CD4-positive, CD25-positive, alpha-beta regulatory T cell (primary cell): ENCODE results near the gene KCNG2. TPM values are rescaled to one million over a fixed set of nuclear protein-coding genes. Genes with fewer than 3 reads are reported as not detected.

Experiments used
- ATAC-seq, 2 donors: fragments of 150-1000 bp; cut with Tn5 transposase; one replicate each; pipeline ENCODE4 v1.10.0; 2021; ENCODE audit warnings: low read depth in 2 of 2, moderate number of reproducible peaks in 2 of 2, moderate library complexity in 1 of 2
- DNase-seq, 3 donors: peaks; one replicate each; pipeline versions ENCODE4 v3.0.0 to v3.0.0-alpha.2; 2012 to 2022; ENCODE audit warnings: mixed read lengths in 1 of 3
- H3K27ac ChIP-seq: one replicate; pipeline ENCODE4 v1.7.0; 2013; ENCODE audit warnings: mild to moderate bottlenecking, low read length; ENCODE audit not compliant: insufficient read depth, poor library complexity, severe bottlenecking
- H3K27me3 ChIP-seq: one replicate; pipeline ENCODE4 v1.7.0; 2013; ENCODE audit warnings: low read length; ENCODE audit not compliant: control insufficient read depth, insufficient read depth
- H3K36me3 ChIP-seq: one replicate; pipeline ENCODE4 v1.7.0; 2013; ENCODE audit warnings: mild to moderate bottlenecking, low read length, moderate library complexity; ENCODE audit not compliant: control insufficient read depth, insufficient read depth
- H3K4me1 ChIP-seq: 2 replicates; pipeline ENCODE4 v1.7.0; 2013; ENCODE audit warnings: mild to moderate bottlenecking, low read length; ENCODE audit not compliant: insufficient read depth, control insufficient read depth, poor library complexity, severe bottlenecking
- H3K4me3 ChIP-seq: one replicate; pipeline ENCODE4 v1.7.0; 2013; ENCODE audit warnings: low read depth, mild to moderate bottlenecking, low read length, moderate library complexity
- H3K9me3 ChIP-seq, 2 experiments: 1 replicate in 1 of 2; 2 replicates in 1 of 2; pipeline ENCODE4 v1.7.0; 2013; ENCODE audit warnings: low read length in 2 of 2, mild to moderate bottlenecking in 1 of 2, moderate library complexity in 1 of 2; ENCODE audit not compliant: control insufficient read depth in 2 of 2
- H3K27ac Mint-ChIP-seq, 3 donors: one replicate each; pipeline ENCODE4 v1.8.0; 2020 to 2022; ENCODE audit warnings: mild to moderate bottlenecking in 3 of 3, mixed read lengths in 3 of 3, moderate library complexity in 2 of 3
- H3K27me3 Mint-ChIP-seq: one replicate; pipeline ENCODE4 v1.8.0; 2022; ENCODE audit warnings: mild to moderate bottlenecking, mixed read lengths
- H3K36me3 Mint-ChIP-seq: one replicate; pipeline ENCODE4 v1.8.0; 2020; ENCODE audit warnings: mixed read lengths
- H3K4me1 Mint-ChIP-seq, 4 donors: one replicate each; pipeline ENCODE4 v1.8.0; 2020 to 2022; ENCODE audit warnings: mixed read lengths in 4 of 4, mild to moderate bottlenecking in 1 of 4
- H3K4me3 Mint-ChIP-seq, 4 donors: one replicate each; pipeline ENCODE4 v1.8.0; 2020 to 2022; ENCODE audit warnings: mild to moderate bottlenecking in 4 of 4, mixed read lengths in 4 of 4, moderate library complexity in 3 of 4
- H3K9me3 Mint-ChIP-seq, 7 donors: one replicate each; pipeline ENCODE4 v1.8.0; 2020 to 2022; ENCODE audit warnings: mixed read lengths in 7 of 7, mild to moderate bottlenecking in 3 of 7, moderate library complexity in 2 of 7
- polyA plus RNA-seq, 4 donors: library from polyadenylated mRNA; unstranded; fragments of 300-500 nt; fragmentation: Illumina TruSeq; gene quantifications; one replicate each; pipeline ENCODE4 v1.2.3, GENCODE V29; 2021
- total RNA-seq: library from RNA; stranded (reverse); gene quantifications from one replicate; pipeline ENCODE4 v1.2.3, GENCODE V29; 2022

Gene KCNG2
- total and polyA plus RNA-seq, 5 donors from 2014 or later: not detected

GRCh38 chr18:79760881-79761280, 36.9 kb upstream of the KCNG2 start:
- Mint-ChIP-seq H3K27ac (no peak overlapping the region), H3K9me3 (peaks cover 1 to 43% (median 11%) of the 10 kb centered on the region in 7 donors), H3K4me3 (peak overlapping the region in 1 of 4 donors; percentile 1), H3K4me1 (no peaks in the 10 kb centered on the region), H3K27me3 (no peaks in the 10 kb centered on the region), H3K36me3 (peaks cover 13% of the 10 kb centered on the region)
- no peak for DNase-seq
- H3K4me1 ChIP-seq: no peaks in the 10 kb centered on the region
- peaks cover 3 to 13% of the 10 kb centered on the region in 2 experiments for H3K9me3 ChIP-seq
- no peak overlapping the region for H3K4me3 ChIP-seq
- no peak overlapping the region for H3K27ac ChIP-seq
- no peak for ATAC-seq
- H3K27me3 ChIP-seq: no peaks in the 10 kb centered on the region
- no peaks in the 10 kb centered on the region for H3K36me3 ChIP-seq

DNA sequence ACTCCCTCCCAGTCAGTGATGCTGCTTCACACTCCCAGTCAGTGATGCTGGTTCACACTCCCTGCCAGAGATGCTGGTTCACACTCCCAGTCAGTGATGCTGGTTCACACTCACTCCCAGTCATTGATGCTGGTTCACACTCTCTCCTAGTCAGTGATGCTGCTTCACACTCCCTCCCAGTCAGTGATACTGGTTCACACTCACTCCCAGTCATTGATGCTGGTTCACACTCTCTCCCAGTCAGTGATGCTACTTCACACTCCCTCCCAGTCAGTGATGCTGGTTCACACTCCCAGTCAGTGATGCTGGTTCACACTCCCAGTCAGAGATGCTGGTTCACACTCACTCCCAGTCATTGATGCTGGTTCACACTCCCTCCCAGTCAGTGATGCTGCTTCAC, 34.3 kb upstream of the KCNG2 start:
- DNase-seq (no peak), ATAC-seq (no peak)
- peaks cover 2 to 38% (median 10%) of the 10 kb centered on the region in 7 donors for H3K9me3 Mint-ChIP-seq
- Histone ChIP-seq H3K27me3 (peaks cover 2% of the 10 kb centered on the region), H3K4me1 (no peaks in the 10 kb centered on the region), H3K9me3 (peaks cover 5 to 21% of the 10 kb centered on the region in 2 experiments), H3K36me3 (no peaks in the 10 kb centered on the region), H3K27ac (no peak overlapping the region), H3K4me3 (no peak overlapping the region)
- H3K27ac Mint-ChIP-seq: no peak overlapping the region
- no peaks in the 10 kb centered on the region for H3K36me3 Mint-ChIP-seq
- no peaks in the 10 kb centered on the region for H3K27me3 Mint-ChIP-seq
- no peak overlapping the region for H3K4me3 Mint-ChIP-seq
- H3K4me1 Mint-ChIP-seq: no peaks in the 10 kb centered on the region

DNA sequence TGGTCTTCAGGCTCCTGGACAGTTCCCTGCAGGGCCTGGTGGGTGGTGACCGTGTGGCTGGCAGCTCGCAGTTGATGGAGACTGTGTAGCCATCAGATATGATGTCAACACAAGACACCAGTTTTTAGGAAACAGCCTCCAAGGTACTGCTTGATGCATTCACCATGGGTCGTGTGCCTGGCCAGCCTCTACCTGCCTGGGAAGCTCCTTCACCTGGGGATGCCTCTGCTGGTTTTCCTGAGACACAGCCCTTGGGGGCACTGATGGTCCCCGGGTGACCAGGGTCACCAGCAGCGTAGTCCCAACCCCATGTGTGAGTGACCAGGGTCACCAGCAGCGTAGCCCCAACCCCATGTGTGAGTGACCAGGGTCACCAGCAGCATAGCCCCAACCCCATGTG, 33.6 kb upstream of the KCNG2 start:
- Mint-ChIP-seq H3K27me3 (no peaks in the 10 kb centered on the region), H3K4me3 (no peak overlapping the region), H3K27ac (no peak overlapping the region), H3K9me3 (peaks cover 1 to 34% (median 10%) of the 10 kb centered on the region in 7 donors), H3K4me1 (no peaks in the 10 kb centered on the region), H3K36me3 (no peaks in the 10 kb centered on the region)
- H3K4me3 ChIP-seq: no peak overlapping the region
- DNase-seq (no peak), ATAC-seq (no peak)
- H3K36me3 ChIP-seq: no peaks in the 10 kb centered on the region
- H3K27me3 ChIP-seq: peaks cover 2% of the 10 kb centered on the region
- no peak overlapping the region for H3K27ac ChIP-seq
- no peaks in the 10 kb centered on the region for H3K4me1 ChIP-seq
- peaks cover 5 to 16% of the 10 kb centered on the region in 2 experiments for H3K9me3 ChIP-seq

DNA sequence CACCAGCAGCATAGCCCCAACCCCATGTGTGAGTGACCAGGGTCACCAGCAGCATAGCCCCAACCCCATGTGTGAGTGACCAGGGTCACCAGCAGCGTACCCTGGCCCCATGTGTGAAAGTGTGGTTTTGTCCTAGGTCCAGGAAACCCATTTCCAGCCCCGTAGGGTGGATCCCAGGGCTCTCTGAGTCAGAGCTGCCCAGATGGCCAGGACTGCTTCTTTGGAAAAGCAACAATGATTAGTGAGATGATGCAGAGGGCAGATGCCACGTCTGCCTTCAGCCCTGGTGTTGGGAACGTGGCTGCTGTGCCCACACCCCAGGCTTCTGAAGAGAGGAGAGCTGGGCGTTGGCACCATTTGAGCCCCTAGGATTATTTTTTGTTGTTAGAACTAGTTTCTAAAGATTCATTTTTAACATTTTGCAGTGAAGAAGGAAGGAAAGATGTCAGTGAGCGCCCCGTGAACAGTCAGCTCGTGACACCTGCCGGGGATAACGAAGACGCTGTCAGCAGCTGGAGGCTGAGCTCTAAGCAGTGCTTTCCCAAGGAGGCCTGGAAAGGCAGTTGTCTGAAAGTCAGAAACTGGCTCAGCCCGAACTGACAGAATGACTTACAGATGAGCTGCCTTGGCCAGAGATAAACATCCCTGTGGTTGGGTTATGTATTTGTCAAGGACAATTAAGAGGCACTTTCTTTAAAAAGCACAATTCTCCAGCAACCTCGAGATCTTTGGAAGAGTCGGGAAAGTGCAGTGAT, 32.1 kb upstream of the KCNG2 start:
- Histone ChIP-seq H3K9me3 (peaks cover 5 to 15% of the 10 kb centered on the region in 2 experiments), H3K36me3 (no peaks in the 10 kb centered on the region), H3K4me3 (no peak overlapping the region), H3K4me1 (no peaks in the 10 kb centered on the region), H3K27ac (no peak overlapping the region), H3K27me3 (peaks cover 2% of the 10 kb centered on the region)
- Mint-ChIP-seq H3K27ac (peak overlapping the region in 1 of 3 donors; percentile 56), H3K36me3 (no peaks in the 10 kb centered on the region), H3K9me3 (peaks cover 0 to 32% (median 9%) of the 10 kb centered on the region in 7 donors), H3K4me1 (no peaks in the 10 kb centered on the region), H3K27me3 (no peaks in the 10 kb centered on the region), H3K4me3 (no peak overlapping the region)
- no peak for ATAC-seq
- DNase-seq: no peak

DNA sequence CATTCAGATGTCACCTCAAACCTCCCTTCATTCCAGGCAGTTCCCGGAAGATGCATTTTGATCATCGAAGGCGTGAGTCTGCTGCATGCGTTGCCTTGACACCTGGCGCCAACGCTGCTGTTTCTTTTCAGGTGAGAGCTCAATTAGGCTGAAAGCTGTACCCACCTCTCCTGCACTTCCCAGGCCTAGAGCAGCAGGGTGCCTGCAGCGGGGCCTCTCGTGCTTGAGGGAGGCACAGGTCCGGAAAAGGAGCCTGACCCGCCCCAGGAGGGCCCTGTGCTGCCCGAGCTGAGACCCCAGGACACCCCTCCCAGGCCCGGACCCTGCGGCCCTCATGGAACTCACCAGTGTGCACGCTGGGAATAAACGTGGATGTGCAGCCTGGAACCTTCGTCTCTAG, 31.4 kb upstream of the KCNG2 start:
- H3K4me1 ChIP-seq: no peaks in the 10 kb centered on the region
- no peaks in the 10 kb centered on the region for H3K27me3 Mint-ChIP-seq

DNA sequence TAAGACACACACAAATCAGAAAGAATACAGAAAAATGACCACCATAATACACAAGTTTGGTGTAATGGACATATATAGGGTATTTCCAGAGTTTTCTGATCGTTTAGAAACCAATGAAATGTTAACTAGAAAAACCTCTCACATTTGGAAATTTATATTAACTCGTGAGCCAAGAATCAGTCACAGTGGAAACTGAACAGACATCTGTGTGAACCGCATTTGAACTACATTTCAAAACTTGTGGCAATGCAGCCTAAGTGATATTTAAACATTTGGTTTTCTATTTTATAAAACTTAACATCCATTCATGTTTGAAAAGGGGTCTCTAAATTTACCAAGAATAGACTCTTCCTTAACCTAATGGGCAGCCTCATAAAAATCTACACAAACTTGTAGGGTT, 29.0 kb upstream of the KCNG2 start:
- ATAC-seq: no peak
- H3K4me3 Mint-ChIP-seq: no peak overlapping the region
- Histone ChIP-seq H3K27ac (no peak overlapping the region), H3K27me3 (peaks cover 2% of the 10 kb centered on the region), H3K4me3 (no peak overlapping the region), H3K4me1 (no peaks in the 10 kb centered on the region), H3K9me3 (peaks cover 5 to 8% of the 10 kb centered on the region in 2 experiments), H3K36me3 (no peaks in the 10 kb centered on the region)
- peaks cover 0 to 21% (median 1%) of the 10 kb centered on the region in 7 donors for H3K9me3 Mint-ChIP-seq
- H3K4me1 Mint-ChIP-seq: no peaks in the 10 kb centered on the region
- no peaks in the 10 kb centered on the region for H3K27me3 Mint-ChIP-seq
- DNase-seq: no peak
- no peaks in the 10 kb centered on the region for H3K36me3 Mint-ChIP-seq
- no peak overlapping the region for H3K27ac Mint-ChIP-seq

More for the DNA sequence above, 31.4 kb upstream of the KCNG2 start:
- Mint-ChIP-seq H3K36me3 (no peaks in the 10 kb centered on the region), H3K27ac (no peak overlapping the region), H3K9me3 (peaks cover 0 to 30% (median 7%) of the 10 kb centered on the region in 7 donors), H3K4me3 (no peak overlapping the region), H3K4me1 (no peaks in the 10 kb centered on the region)
- H3K27ac ChIP-seq: no peak overlapping the region
- H3K9me3 ChIP-seq: peaks cover 5 to 15% of the 10 kb centered on the region in 2 experiments
- peaks cover 2% of the 10 kb centered on the region for H3K27me3 ChIP-seq
- no peaks in the 10 kb centered on the region for H3K36me3 ChIP-seq
- no peak for ATAC-seq
- DNase-seq: no peak
- H3K4me3 ChIP-seq: no peak overlapping the region

DNA sequence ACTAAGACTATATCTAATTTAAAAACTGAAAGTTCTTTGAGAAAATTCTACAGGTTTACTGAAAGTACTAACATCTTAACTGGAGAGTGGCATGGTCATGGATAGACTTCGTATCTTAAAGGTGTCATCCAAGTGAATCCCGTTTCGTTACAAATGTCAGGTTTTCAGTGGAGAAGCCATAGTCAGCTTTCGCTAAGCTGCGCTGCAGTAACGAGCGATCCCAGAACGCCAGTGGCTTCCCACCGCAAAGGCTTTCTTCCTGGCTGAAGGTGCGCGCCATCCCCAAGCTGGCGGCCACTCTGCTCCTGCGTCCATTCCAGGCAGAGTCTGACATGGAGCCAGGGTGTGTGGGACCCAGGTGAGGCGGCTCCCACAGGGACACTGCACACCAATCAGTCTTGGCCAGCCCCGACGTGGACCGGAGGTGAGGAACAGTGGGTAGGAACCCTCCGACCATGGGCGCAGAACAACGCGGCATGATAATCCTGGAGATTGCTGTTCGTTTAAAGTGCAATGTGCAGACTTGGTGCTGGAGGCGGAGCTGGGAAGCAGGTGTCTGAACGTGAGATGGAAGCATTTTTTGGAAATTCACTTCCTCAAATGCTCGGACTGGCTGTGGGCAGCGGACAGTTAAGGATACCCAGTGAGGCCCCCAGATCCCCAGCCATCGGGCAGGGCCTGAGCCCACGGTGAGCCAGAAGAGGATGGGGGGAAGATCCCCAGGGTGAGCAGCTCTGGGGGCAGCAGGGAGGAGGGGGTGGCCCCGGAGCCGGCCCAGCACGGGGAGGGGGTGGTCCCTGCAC, 27.8 kb upstream of the KCNG2 start:
- Mint-ChIP-seq H3K4me1 (no peaks in the 10 kb centered on the region), H3K27me3 (no peaks in the 10 kb centered on the region)
- H3K4me3 ChIP-seq: no peak overlapping the region

More for the DNA sequence above, 27.8 kb upstream of the KCNG2 start:
- no peak overlapping the region for H3K4me3 Mint-ChIP-seq
- ATAC-seq: no peak
- H3K36me3 ChIP-seq: no peaks in the 10 kb centered on the region
- no peaks in the 10 kb centered on the region for H3K36me3 Mint-ChIP-seq
- peaks cover 5 to 8% of the 10 kb centered on the region in 2 experiments for H3K9me3 ChIP-seq
- no peaks in the 10 kb centered on the region for H3K4me1 ChIP-seq
- no peak for DNase-seq
- H3K27ac Mint-ChIP-seq: no peak overlapping the region
- peaks cover 0 to 20% (median 1%) of the 10 kb centered on the region in 7 donors for H3K9me3 Mint-ChIP-seq
- H3K27ac ChIP-seq: no peak overlapping the region
- H3K27me3 ChIP-seq: peaks cover 2% of the 10 kb centered on the region
